HEK293 (cell line): ENCODE results near the gene MAGI1.

ENCODE experiments used
- CTCF ChIA-PET: fragments of 350-600 bp; formaldehyde crosslinking; extraction: SDS; loops from one replicate; lab custom pipeline; 2021; ENCODE audit warnings: antibody characterized with exemption; lab: Yijun Ruan, JAX
- POLR2A ChIA-PET: fragments of 300-600 bp; formaldehyde crosslinking; extraction: SDS; loops from one replicate; lab custom pipeline; 2020; ENCODE audit warnings: antibody characterized with exemption, inconsistent platforms; lab: Yijun Ruan, JAX
- H3K27ac ChIP-seq: fragments of 200-500 bp; sonication (Bioruptor generic); 2 replicates; pipeline ENCODE4 v1.5.1; 2014; ENCODE audit warnings: low read depth, low read length, control low read depth, inconsistent platforms; ENCODE audit errors: extremely low read depth
- H3K36me3 ChIP-seq, 2 experiments: fragments of 200-500 bp in 1 of 2; sonication (Bioruptor generic) in 1 of 2; 1 replicate in 1 of 2; 2 replicates in 1 of 2; pipeline ENCODE4 v1.5.1; 2014 to 2017; ENCODE audit warnings: inconsistent platforms in 2 of 2, low read length in 2 of 2; ENCODE audit not compliant: control insufficient read depth in 2 of 2, insufficient read depth in 1 of 2
- H3K4me1 ChIP-seq: fragments of 200-500 bp; sonication (Bioruptor generic); 2 replicates; pipeline ENCODE4 v1.5.1; 2014; ENCODE audit warnings: mild to moderate bottlenecking, low read length, inconsistent platforms; ENCODE audit not compliant: control insufficient read depth, insufficient read depth
- H3K4me3 ChIP-seq: 2 replicates; pipeline ENCODE4 v1.5.1; 2011; ENCODE audit warnings: low read depth, mild to moderate bottlenecking, control low read depth, low read length, moderate library complexity
- H3K9me3 ChIP-seq: fragments of 200-500 bp; sonication (Bioruptor generic); 2 replicates; pipeline ENCODE4 v1.5.1; 2014; ENCODE audit warnings: low read depth, low read length, inconsistent platforms; ENCODE audit not compliant: control insufficient read depth, insufficient read depth
- HOXC10 ChIP-seq: sonication (generic); formaldehyde crosslinking; IDR thresholded peaks from 2 replicates; pipeline ENCODE4 v1.8.1; 2023; ENCODE audit warnings: mild to moderate bottlenecking, missing genetic modification reagents
- IKZF3 ChIP-seq: fragments of 450-650 bp; IDR thresholded peaks from 2 replicates; pipeline ENCODE4 v1.5.0; 2018; ENCODE audit warnings: missing biosample characterization, mild to moderate bottlenecking, missing genetic modification characterization, moderate library complexity
- SCRT2 ChIP-seq: fragments of 450-650 bp; formaldehyde crosslinking; IDR thresholded peaks from 2 replicates; pipeline ENCODE4 v1.5.1; 2016; ENCODE audit warnings: missing biosample characterization, missing genetic modification characterization
- TRIM28 ChIP-seq: IDR thresholded peaks from 2 replicates; pipeline ENCODE4 v1.6.1; 2011; ENCODE audit warnings: low read length, control low read depth, borderline replicate concordance
- ZBTB17 ChIP-seq: fragments of 450-650 bp; formaldehyde crosslinking; IDR thresholded peaks from 2 replicates; pipeline ENCODE4 v1.5.1; 2016; ENCODE audit warnings: missing biosample characterization, missing genetic modification characterization
- ZBTB44 ChIP-seq: fragments of 450-650 bp; IDR thresholded peaks from 2 replicates; pipeline ENCODE4 v1.5.1; 2018; ENCODE audit warnings: missing biosample characterization, mild to moderate bottlenecking, missing genetic modification characterization
- ZBTB48 ChIP-seq: fragments of 450-650 bp; formaldehyde crosslinking; IDR thresholded peaks from 2 replicates; pipeline ENCODE4 v1.5.1; 2016; ENCODE audit warnings: missing biosample characterization, missing genetic modification characterization
- ZFHX2 ChIP-seq: fragments of 450-650 bp; formaldehyde crosslinking; conservative IDR thresholded peaks from 2 replicates; pipeline ENCODE4 v1.5.1; 2016; ENCODE audit warnings: missing biosample characterization, missing genetic modification characterization
- ZNF148 ChIP-seq: fragments of 450-650 bp; formaldehyde crosslinking; IDR thresholded peaks from 2 replicates; pipeline ENCODE4 v1.5.0; 2017; ENCODE audit warnings: missing biosample characterization, missing genetic modification characterization, borderline replicate concordance
- ZNF16 ChIP-seq: fragments of 450-650 bp; formaldehyde crosslinking; IDR thresholded peaks from 2 replicates; pipeline ENCODE4 v1.5.1; 2016; ENCODE audit warnings: low read depth, missing biosample characterization, missing genetic modification characterization
- ZNF341 ChIP-seq: fragments of 450-650 bp; formaldehyde crosslinking; IDR thresholded peaks from 2 replicates; pipeline ENCODE4; 2016; ENCODE audit warnings: low read depth, missing biosample characterization, missing genetic modification characterization
- ZNF510 ChIP-seq: fragments of 450-650 bp; formaldehyde crosslinking; IDR thresholded peaks from 2 replicates; pipeline ENCODE4 v1.5.1; 2018; ENCODE audit warnings: mild to moderate bottlenecking, missing genetic modification characterization, missing biosample characterization; ENCODE audit not compliant: insufficient replicate concordance
- ZNF561 ChIP-seq: fragments of 450-650 bp; IDR thresholded peaks from 2 replicates; pipeline ENCODE4 v1.5.1; 2018; ENCODE audit warnings: missing biosample characterization, missing genetic modification characterization, borderline replicate concordance
- ZNF585B ChIP-seq: fragments of 450-650 bp; formaldehyde crosslinking; IDR thresholded peaks from 2 replicates; pipeline ENCODE4 v1.5.1; 2016; ENCODE audit warnings: missing biosample characterization, missing genetic modification characterization
- ZNF610 ChIP-seq: fragments of 450-650 bp; formaldehyde crosslinking; IDR thresholded peaks from 2 replicates; pipeline ENCODE4 v1.5.1; 2016; ENCODE audit warnings: missing biosample characterization, missing genetic modification characterization, borderline replicate concordance
- ZNF658 ChIP-seq: fragments of 450-650 bp; formaldehyde crosslinking; IDR thresholded peaks from 2 replicates; pipeline ENCODE4; 2016; ENCODE audit warnings: missing biosample characterization, missing genetic modification characterization
- ZNF664 ChIP-seq: fragments of 450-650 bp; formaldehyde crosslinking; IDR thresholded peaks from 2 replicates; pipeline ENCODE4 v1.5.1; 2016; ENCODE audit warnings: missing biosample characterization, missing genetic modification characterization
- ZNF692 ChIP-seq: fragments of 450-650 bp; formaldehyde crosslinking; IDR thresholded peaks from 2 replicates; pipeline ENCODE4 v1.5.1; 2016; ENCODE audit warnings: missing biosample characterization, missing genetic modification characterization

MAGI1 gene

GRCh38 chr3:65950340-65951326, 88.1 kb downstream of the MAGI1 start (continued):
- TF ChIP-seq ZNF585B (tag by site-specific recombination), result 0 out of 2 replicates have a peak, but pooled peaks have one; percentile 9
- TF ChIP-seq SCRT2 (tag by site-specific recombination), result 0 out of 2 replicates have a peak, but pooled peaks have one; percentile 21
- no peak for TF ChIP-seq ZBTB17
- no peak for TF ChIP-seq ZNF658 (tag by site-specific recombination)
- TF ChIP-seq ZNF610 (tag by site-specific recombination), result no peak
- TF ChIP-seq HOXC10 (CRISPR knock-in tag), result no peak
- TF ChIP-seq ZNF692, result no peak
- peak; percentile 15; the same call in 1 of the 2 replicates for TF ChIP-seq ZBTB44 (tag by site-specific recombination)
- TF ChIP-seq ZBTB48 (tag by site-specific recombination), result no peak
- TF ChIP-seq ZNF16, result no peak
- peak; percentile 40 for TF ChIP-seq ZNF341 (tag by site-specific recombination)

GRCh38 chr3:65948841-65949573, 89.7 kb downstream of the MAGI1 start:
- CTCF ChIA-PET, result no interaction called here

More at GRCh38 chr3:65948841-65949573, 89.7 kb downstream of the MAGI1 start:
- H3K4me1 ChIP-seq, result peaks cover 15% of the 10 kb centered on the region; the same call in 1 of the 2 replicates
- H3K9me3 ChIP-seq, result no peaks in the 10 kb centered on the region
- no peak overlapping the region for H3K4me3 ChIP-seq
- no peaks in the 10 kb centered on the region for H3K36me3 ChIP-seq
- POLR2A ChIA-PET, result no interaction called here
- no peak overlapping the region for H3K27ac ChIP-seq
- no peak for TF ChIP-seq ZNF561 (tag by site-specific recombination)
- no peak for TF ChIP-seq IKZF3
- no peak for TF ChIP-seq TRIM28
- TF ChIP-seq ZNF510, result no peak
- TF ChIP-seq ZFHX2 (tag by site-specific recombination), result no peak
- TF ChIP-seq ZNF664 (tag by site-specific recombination), result no peak
- TF ChIP-seq ZNF148, result no peak
- TF ChIP-seq ZNF341 (tag by site-specific recombination), result no peak
